Activated CD4-positive, alpha-beta T cell treated with anti-CD3 and anti-CD28 coated beads, Interleukin-2, amount 50 U/mL, for 24 hours (primary cell): ENCODE results near the gene POMZP3.
"Not testable (repeated sequence)": the region's sequence is repeated elsewhere in the genome, so short reads cannot be mapped to it uniquely, and the experiment has no call there.

Experiments
- DNase-seq, 2 donors: peaks; one replicate each; pipeline ENCODE4 v3.0.0-alpha.2; 2020; ENCODE audit warnings: low read depth in 1 of 2, low spot score in 1 of 2

POMZP3 gene

GRCh38 chr7:76626989-76627642 lies at the start of gene POMZP3:
Gene POMZP3 (minus strand): TSS chr7:76627279. CDS start chr7:76626064, 1,215 bp downstream.
- DNase-seq: peak; percentile 11 to 50

DNA sequence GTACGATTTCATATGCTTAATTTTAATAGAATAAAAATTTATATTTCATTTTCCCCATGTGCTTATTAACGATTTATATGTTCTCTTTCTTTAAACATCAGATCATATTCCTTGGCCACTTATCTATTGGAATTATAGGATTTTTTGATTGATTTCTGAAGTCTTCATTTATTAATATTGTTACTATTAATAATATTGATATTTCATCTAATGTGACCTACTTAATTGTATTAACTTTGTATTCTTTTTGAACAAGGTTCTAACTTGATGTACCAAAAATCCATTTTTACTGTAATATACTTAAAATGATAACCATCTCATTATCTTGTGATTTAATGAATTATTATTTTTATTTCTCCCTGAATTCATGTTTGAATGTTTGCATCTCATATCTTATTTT lies 48.7 kb upstream of the POMZP3 start:
- DNase-seq: not testable (repeated sequence)

DNA sequence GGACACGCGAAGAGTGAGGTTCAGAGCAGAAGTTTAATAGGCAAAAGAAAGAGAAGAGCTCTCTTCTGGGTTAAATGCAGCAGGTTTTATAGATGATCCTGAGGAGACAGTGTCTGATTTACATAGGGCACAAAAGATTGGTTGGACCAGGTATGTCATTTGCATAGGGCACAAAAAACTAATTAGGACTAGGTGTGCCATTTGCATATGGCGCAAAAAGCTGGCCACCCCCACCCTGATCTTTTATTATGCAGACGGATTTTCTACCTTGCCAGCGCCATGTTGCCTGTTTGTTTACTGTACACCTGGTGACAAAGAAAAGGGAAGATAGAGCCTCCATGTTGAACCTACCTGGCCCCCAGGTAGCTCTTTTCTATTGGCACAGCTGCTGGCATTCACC lies 46.3 kb upstream of the POMZP3 start:
- not testable (repeated sequence) for DNase-seq

DNA sequence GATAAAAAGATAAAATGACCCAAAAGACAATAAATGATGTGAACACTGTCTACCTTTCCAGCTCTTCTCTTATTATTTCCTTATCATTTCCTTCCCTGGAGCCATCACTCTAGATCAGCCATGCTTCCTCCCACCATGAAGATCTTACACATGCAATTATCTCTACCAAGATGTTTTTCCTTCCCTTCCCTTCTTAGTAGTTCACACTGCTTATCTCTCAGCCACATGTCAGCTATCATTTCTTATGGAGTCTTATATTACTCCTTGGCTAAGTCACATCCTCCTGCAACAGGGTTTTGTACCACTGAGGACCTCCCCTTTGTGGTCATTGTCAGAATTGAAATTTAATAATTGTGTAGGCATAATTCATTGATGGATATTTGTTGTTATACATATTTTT lies 32.1 kb upstream of the POMZP3 start:
- DNase-seq: not testable (repeated sequence)

GRCh38 chr7:76656425-76656824 lies 29.3 kb upstream of the POMZP3 start:
- DNase-seq: not testable (repeated sequence)

DNA sequence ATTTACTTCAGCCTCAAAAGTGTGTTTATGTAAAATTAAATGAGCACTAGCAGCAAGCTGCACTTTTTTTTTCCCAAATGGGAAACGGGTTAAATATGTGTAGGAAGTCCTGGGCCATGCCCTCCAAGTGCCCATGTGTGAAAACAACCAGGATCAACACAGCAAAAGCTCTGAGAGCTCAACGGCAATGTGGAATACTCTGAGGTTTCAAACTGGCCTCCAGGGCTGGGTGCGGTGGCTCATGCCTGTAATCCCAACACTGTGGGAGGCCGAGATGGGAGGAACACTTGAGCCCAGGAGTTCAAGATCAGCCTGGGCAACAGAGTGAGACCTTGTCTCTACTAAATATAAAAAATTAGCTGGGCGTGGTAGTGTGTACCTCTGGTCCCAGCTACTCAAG lies 15.5 kb upstream of the POMZP3 start:
- not testable (repeated sequence) for DNase-seq

GRCh38 chr7:76637061-76637691 lies 10.1 kb upstream of the POMZP3 start:
- not testable (repeated sequence) for DNase-seq

- DNase-seq: not testable (repeated sequence)
These were observed 498 bp downstream of the POMZP3 start for GRCh38 chr7:76626581-76626980.

GRCh38 chr7:76619439-76620190 lies 7.5 kb downstream of the POMZP3 start:
- not testable (repeated sequence) for DNase-seq

- not testable (repeated sequence) for DNase-seq
These were observed 13.3 kb downstream of the POMZP3 start for GRCh38 chr7:76613783-76614182.

- DNase-seq: not testable (repeated sequence)
These were observed 14.8 kb downstream of the POMZP3 start for GRCh38 chr7:76612232-76612631.

- DNase-seq: not testable (repeated sequence)
These were observed 17.2 kb downstream of the POMZP3 start for GRCh38 chr7:76609864-76610263.

DNA sequence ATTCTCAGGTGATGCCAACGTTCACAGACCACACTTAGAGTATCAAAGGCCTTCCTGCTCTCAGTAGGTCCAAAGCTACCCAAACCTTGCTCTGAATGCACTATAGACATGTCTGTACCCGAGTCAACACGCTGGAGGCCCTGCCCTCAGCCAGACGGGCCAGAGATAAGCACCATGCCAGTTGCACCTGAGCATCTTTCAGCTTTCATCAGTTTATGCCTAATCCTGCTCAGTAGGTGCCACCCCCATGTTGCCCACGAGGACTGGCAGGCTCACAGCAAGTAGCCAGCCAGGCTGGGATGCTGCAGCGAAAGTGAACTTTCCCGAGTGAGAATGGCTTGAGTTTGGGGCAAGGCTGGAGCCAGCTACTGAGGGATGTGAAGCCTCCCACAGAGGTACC lies 18.6 kb downstream of the POMZP3 start:
- DNase-seq: not testable (repeated sequence)

GRCh38 chr7:76606027-76606426 lies 21.1 kb downstream of the POMZP3 start:
- DNase-seq: peak in 1 of 2 donors; percentile 33

DNA sequence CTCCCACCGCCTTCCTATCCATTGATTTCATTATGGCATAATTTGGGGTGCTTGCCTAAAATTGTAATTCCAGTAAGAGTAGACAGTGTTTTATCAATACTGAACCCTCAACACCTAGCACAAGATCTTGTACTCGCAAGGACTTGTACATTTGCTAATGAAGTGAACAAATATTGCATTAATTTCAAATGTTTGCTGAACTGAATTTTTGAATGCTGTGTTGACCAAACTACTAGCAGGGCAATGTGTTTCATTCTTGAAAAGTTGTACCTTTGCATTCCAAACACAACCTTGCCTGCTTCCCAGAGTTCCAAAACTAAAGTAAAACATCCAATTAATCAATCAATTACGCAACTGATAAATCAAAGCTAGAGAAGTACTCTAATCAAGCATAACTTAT lies 26.4 kb downstream of the POMZP3 start:
- not testable (repeated sequence) for DNase-seq

DNA sequence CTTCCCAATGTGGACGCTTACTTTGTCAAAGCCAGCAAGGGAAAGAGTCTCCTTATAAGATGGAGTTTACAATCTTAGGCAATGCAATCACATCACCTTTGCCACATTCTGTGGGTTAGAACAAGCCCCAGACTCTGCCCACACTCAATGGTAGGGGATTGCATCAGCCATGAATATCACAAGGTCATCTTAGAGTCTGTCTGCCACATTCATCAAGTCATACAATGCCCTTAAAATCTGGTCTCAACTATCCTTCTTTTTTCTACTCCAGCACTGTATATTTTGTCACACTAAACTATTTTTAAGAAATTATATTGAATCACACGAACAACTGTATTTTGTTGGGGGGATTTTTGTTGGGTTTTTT lies 27.0 kb downstream of the POMZP3 start:
- not testable (repeated sequence) for DNase-seq

GRCh38 chr7:76598590-76599264 lies 28.4 kb downstream of the POMZP3 start:
- not testable (repeated sequence) for DNase-seq

GRCh38 chr7:76597288-76597687 lies 29.8 kb downstream of the POMZP3 start:
- DNase-seq: not testable (repeated sequence)

DNA sequence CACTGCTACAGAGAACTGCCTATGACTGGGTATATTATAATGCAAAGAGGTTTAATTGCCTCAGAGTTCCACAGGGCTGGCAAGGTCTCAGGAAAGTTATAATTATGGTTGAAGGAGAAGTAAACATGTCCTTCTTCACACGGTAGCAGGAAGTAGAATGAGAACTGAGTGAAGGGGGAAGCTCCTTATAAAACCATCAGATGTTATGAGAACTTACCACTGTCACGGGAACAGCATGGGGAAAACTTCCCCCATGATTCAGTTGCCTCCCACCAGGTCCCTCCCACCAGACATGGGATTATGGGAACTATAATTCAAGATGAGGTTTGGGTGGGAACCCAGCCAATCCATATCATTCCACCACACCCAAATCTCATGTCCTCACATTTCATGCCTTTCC lies 34.4 kb downstream of the POMZP3 start:
- DNase-seq: not testable (repeated sequence)

DNA sequence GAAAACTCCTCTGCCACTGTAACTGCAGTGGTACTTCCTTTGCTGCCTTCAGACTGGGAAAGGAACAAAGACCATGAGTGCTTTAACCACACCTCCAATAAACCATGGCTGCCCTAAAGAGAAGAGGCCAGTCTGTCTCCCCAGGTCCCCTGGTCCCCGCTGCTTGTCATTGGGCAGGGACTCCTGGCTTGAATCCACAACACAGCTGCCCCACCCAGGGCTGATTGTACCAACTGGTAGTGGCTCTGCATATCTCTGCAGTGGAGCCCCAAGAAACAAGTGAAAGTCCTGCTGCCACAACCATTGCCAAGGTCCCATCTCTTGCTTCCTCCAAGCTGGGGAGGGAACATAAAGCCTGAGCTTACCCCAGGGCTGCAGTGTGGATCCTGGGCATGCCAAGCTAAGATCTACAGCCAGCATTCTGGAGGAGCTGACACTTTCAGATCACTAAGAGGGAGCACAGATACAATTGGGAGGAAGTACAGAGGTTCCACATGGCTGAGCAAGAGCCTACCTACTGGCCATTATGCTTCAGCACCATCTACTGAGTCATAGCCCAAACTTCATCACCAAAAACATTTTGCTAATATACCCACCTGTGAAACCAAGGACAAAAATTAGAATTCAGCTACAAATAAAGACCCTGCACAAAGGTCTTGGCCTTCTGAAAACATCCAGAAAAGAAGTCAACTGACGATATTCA lies 35.3 kb downstream of the POMZP3 start:
- not testable (repeated sequence) for DNase-seq

DNA sequence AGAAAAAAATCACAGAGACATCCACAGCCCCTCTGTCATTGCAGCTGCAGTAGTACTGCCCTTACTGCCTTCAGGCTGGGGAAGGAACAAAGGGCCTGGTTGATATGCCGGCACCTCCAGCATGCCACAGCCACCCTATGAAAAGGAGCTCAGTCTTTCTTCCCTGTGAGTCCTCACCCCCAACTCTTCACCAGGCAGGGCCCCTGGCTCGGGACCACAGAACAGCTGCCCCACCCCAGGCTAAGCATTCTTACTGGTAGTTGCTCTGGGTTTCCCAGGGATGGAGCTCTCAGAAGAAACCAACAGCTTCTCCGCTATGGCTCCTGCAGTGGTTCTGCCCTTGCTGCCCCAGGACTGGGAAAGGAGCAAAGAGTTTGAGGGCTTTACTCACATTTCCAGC lies 36.0 kb downstream of the POMZP3 start:
- not testable (repeated sequence) for DNase-seq
